Gastroesophageal sphincter (tissue), 4 donors: ENCODE data around the gene FAM222B. TPM values are rescaled to one million over a fixed set of nuclear protein-coding genes. Genes with fewer than 3 reads are reported as not detected.
"Not testable (repeated sequence)": the region's sequence is repeated elsewhere in the genome, so short reads cannot be mapped to it uniquely, and the experiment has no call there.

ENCODE experiments used
- ATAC-seq: fragments of 150-250 bp; one replicate; pipeline ENCODE4 v1.9.1; 2016; ENCODE audit warnings: mild to moderate bottlenecking, moderate library complexity
- H3K27ac ChIP-seq, 4 donors: fragments of 200-600 bp; sonication (generic) in 3 of 4; 1 replicate in 3 of 4; 2 replicates in 1 of 4; pipeline ENCODE4 v1.5.1; 2016 to 2019
- H3K27me3 ChIP-seq: fragments of 200-600 bp; sonication (generic); one replicate; pipeline ENCODE4 v1.5.1; 2019
- H3K36me3 ChIP-seq, 2 donors: fragments of 200-600 bp; sonication (generic); one replicate each; pipeline ENCODE4 v1.5.1; 2019; ENCODE audit warnings: control low read depth in 1 of 2
- H3K4me1 ChIP-seq, 3 donors: fragments of 200-600 bp; sonication (generic); 1 replicate in 2 of 3; 2 replicates in 1 of 3; pipeline ENCODE4 v1.5.1; 2016 to 2019; ENCODE audit warnings: control low read depth in 2 of 3
- H3K4me3 ChIP-seq, 2 donors: fragments of 200-600 bp; sonication (generic); one replicate each; pipeline ENCODE4 v1.5.1; 2019; ENCODE audit warnings: mild to moderate bottlenecking in 1 of 2, moderate library complexity in 1 of 2
- H3K9me3 ChIP-seq, 3 donors: fragments of 200-600 bp; sonication (generic); one replicate each; pipeline ENCODE4 v1.5.1; 2017 to 2019; ENCODE audit warnings: control low read depth in 2 of 3
- EP300 ChIP-seq: sonication (generic); formaldehyde crosslinking; IDR thresholded peaks from one replicate; pipeline ENCODE4 v1.6.1; 2017; ENCODE audit warnings: antibody characterized with exemption, mild to moderate bottlenecking
- POLR2A ChIP-seq, 2 donors: fragments of 450-650 bp; IDR thresholded peaks; one replicate each; pipeline ENCODE4 v1.6.1; 2017; ENCODE audit warnings: antibody characterized with exemption in 2 of 2, mild to moderate bottlenecking in 2 of 2, moderate library complexity in 1 of 2
- POLR2AphosphoS5 ChIP-seq: sonication (generic); formaldehyde crosslinking; IDR thresholded peaks from one replicate; pipeline ENCODE4 v1.6.1; 2017; ENCODE audit warnings: antibody characterized with exemption
- WGBS, 2 donors: methylation state at CpG; one replicate each; pipeline ENCODE4 v1.1.5; 2018; ENCODE audit warnings: low coverage in 1 of 2; 5-methylcytosine and 5-hydroxymethylcytosine counted together
- total RNA-seq, 4 donors: library from RNA; depleted of rRNA; stranded (reverse); fragments of >200 nt; gene quantifications; one replicate each; pipeline ENCODE4 v1.1.0, GENCODE V29; 2016
- TF ChIP-seq, protein P1 (sequence below), 4 experiments: fragments of 200-600 bp in 2 of 4; fragments of 450-650 bp in 2 of 4; sonication (generic) in 1 of 4; IDR thresholded peaks; one replicate each; pipeline ENCODE4 v1.5.1; 2017 to 2019; ENCODE audit warnings: antibody characterized with exemption in 4 of 4, mild to moderate bottlenecking in 2 of 4, moderate library complexity in 2 of 4

Gene FAM222B
- total RNA-seq, 4 donors from 2014 or later, result 15.5 to 47.6 (median 21.6) TPM

DNA sequence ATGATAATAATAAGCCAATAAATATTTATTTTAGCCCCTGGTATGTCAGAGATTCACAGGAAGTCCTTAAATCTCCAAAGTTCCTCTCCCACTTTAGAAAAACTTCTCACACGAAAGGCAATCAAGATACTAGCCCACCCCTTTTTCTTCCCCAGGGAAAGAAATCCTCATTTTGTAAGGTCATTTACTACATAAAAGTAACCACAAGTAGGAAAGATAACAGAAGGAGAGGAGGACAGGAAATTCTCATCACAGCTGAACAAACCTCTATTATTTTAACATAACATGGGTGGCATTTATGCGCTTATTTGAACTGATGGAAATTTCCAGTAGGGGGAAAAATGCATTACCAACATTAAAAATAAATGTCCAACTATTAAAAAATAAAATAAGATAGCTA is 3.4 kb downstream of the FAM222B start:
- no peaks in the 10 kb centered on the region for H3K9me3 ChIP-seq
- no peak overlapping the region for H3K27ac ChIP-seq
- H3K27me3 ChIP-seq, result no peaks in the 10 kb centered on the region
- peaks cover 0 to 35% (median 4%) of the 10 kb centered on the region in 3 donors for H3K4me1 ChIP-seq
- ATAC-seq, result no peak
- no peak overlapping the region for H3K4me3 ChIP-seq
- no peaks in the 10 kb centered on the region for H3K36me3 ChIP-seq
- TF ChIP-seq POLR2AphosphoS5 (no peak), POLR2A (IDR thresholded peaks at IDR 0.05) (no peak), EP300 (no peak)
- TF ChIP-seq, protein P1, sequence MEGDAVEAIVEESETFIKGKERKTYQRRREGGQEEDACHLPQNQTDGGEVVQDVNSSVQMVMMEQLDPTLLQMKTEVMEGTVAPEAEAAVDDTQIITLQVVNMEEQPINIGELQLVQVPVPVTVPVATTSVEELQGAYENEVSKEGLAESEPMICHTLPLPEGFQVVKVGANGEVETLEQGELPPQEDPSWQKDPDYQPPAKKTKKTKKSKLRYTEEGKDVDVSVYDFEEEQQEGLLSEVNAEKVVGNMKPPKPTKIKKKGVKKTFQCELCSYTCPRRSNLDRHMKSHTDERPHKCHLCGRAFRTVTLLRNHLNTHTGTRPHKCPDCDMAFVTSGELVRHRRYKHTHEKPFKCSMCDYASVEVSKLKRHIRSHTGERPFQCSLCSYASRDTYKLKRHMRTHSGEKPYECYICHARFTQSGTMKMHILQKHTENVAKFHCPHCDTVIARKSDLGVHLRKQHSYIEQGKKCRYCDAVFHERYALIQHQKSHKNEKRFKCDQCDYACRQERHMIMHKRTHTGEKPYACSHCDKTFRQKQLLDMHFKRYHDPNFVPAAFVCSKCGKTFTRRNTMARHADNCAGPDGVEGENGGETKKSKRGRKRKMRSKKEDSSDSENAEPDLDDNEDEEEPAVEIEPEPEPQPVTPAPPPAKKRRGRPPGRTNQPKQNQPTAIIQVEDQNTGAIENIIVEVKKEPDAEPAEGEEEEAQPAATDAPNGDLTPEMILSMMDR (IDR thresholded peaks at IDR 0.05), result no peak
- 91 to 100% methylated on average over 2 of the region's 2 CpGs for WGBS, 2 donors

DNA sequence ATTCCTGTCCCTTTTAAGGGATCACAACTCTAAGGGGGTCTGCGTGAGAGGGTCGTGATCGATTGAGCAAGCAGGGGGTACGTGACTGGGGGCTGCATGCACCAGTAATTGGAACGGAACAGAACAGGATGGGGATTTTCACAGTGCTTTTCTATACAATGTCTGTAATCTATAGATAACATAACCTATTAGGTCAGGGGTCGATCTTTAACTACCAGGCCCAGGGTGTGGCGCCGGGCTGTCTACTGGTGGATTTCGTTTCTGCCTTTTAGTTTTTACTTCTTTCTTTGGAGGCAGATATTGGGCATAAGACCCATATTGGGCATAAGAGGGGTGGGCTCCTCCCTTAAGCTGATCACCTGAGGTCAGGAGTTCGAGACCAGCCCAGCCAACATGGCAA is 6.0 kb downstream of the FAM222B start:
- WGBS, 2 donors, result 84 to 93% methylated on average over 3 to 6 of the region's 10 CpGs

DNA sequence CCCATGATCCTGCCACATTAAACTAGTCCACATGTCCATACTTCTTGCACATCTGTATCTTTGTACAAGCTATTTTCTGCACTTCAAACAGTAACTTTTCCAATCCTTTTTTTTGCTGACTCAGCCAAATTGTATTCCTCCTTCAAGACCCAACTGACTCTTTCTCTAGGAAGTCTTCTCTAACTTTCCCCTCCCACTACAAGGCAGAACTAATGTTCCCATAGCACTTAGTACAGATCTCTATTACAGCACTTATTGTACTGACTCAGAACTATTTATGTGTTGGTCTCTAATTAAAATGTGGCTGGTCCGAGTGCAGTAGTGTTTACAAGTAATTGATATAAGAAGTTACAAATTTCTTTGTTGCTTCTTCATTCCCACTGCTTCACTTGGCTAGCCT is 8.2 kb downstream of the FAM222B start:
- H3K27ac ChIP-seq, result no peak overlapping the region
- ATAC-seq, result no peak
- no peak for TF ChIP-seq POLR2AphosphoS5
- WGBS, 2 donors, result 83 to 100% methylated on average over 1 of the region's 1 CpG
- H3K9me3 ChIP-seq, result no peaks in the 10 kb centered on the region
- H3K27me3 ChIP-seq, result no peaks in the 10 kb centered on the region
- H3K4me1 ChIP-seq, result no peaks in the 10 kb centered on the region
- no peak overlapping the region for H3K4me3 ChIP-seq
- peaks cover 0 to 10% of the 10 kb centered on the region in 2 donors for H3K36me3 ChIP-seq

More for the DNA sequence above, 6.0 kb downstream of the FAM222B start:
- not testable (repeated sequence) for H3K27ac ChIP-seq, ATAC-seq, H3K36me3 ChIP-seq, H3K27me3 ChIP-seq, H3K9me3 ChIP-seq, H3K4me3 ChIP-seq
- H3K4me1 ChIP-seq, result peaks cover 0 to 21% (median 3%) of the 10 kb centered on the region in 3 donors

DNA sequence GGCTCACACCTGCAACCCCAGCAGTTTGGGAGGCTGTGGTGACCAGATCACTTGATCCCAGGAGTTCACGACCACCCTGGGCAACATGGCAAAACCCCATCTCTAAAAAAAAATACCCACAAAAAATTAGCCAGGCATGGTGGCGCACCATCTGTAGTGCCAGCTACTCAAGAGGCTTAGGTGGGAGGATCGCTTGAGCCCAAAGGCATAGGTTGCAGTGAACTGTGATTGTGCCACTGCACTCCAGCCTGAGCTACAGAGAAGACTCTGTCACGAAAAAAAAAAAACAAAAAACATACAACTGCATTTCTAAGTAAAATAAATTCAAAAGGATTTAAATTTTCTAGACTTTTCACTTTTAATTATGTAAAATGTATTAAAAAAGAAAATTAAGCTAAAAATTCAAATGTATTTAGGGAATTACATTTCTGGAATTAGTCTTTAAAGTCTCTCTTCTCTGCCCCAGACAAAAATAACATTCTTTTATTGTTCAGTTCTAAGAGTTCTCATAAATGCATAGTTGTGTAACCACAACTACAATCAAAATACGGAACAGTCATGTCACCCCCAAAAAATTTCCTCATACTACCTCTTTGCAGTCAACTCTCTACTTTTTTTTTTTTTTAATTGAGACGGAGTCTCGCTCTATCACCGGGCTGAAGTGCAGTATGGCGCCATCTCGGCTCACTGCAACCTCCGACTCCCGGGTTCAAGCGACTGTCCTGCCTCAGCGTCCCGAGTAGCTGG is 14.1 kb downstream of the FAM222B start:
- TF ChIP-seq POLR2A (IDR thresholded peaks at IDR 0.05), result no peak
- no peak for TF ChIP-seq EP300
- TF ChIP-seq POLR2AphosphoS5, result no peak
- TF ChIP-seq, protein P1 (IDR thresholded peaks at IDR 0.05), result no peak
- Histone ChIP-seq H3K27ac (no peak overlapping the region), H3K4me1 (no peaks in the 10 kb centered on the region), H3K9me3 (no peaks in the 10 kb centered on the region), H3K4me3 (no peak overlapping the region), H3K27me3 (no peaks in the 10 kb centered on the region), H3K36me3 (peaks cover 0 to 10% of the 10 kb centered on the region in 2 donors)
- no peak for ATAC-seq
- 85 to 90% methylated on average over 12 to 13 of the region's 15 CpGs for WGBS, 2 donors

DNA sequence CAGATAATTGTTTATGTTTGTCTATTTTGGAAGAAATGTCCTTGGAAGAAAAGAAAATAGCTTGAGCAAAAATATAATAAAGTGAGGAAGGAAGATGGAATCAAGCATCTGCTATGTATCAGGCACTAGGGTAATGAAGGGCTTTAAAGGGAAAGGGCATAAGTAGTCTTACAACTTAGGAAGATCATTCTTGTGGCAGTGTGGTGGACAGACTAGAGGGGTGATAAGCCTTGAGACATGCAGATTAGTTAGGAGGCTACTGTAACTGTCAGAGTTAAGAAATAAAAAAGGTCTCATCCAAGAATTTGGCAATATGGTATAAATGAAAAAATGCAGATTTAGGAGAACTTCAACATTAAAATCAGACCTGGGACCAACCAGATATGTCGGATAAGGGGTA is 14.9 kb downstream of the FAM222B start:
- H3K27ac ChIP-seq, result no peak overlapping the region

More for the DNA sequence above, 14.9 kb downstream of the FAM222B start:
- TF ChIP-seq POLR2AphosphoS5, result no peak
- TF ChIP-seq EP300, result no peak
- no peak for TF ChIP-seq POLR2A (IDR thresholded peaks at IDR 0.05)
- TF ChIP-seq, protein P1 (IDR thresholded peaks at IDR 0.05), result no peak
- Histone ChIP-seq H3K36me3 (peaks cover 0 to 10% of the 10 kb centered on the region in 2 donors), H3K9me3 (no peaks in the 10 kb centered on the region), H3K4me1 (no peaks in the 10 kb centered on the region), H3K27me3 (no peaks in the 10 kb centered on the region), H3K4me3 (no peak overlapping the region)
- ATAC-seq, result no peak
- WGBS, 2 donors, result 80 to 94% methylated on average over 1 of the region's 1 CpG
